Bronchial epithelial cell (primary cell): ENCODE measurements around the gene FNDC1. TPM values are rescaled to one million over a fixed set of nuclear protein-coding genes. Genes with fewer than 3 reads are reported as not detected.
"Not testable (repeated sequence)": the region's sequence is repeated elsewhere in the genome, so short reads cannot be mapped to it uniquely, and the experiment has no call there.

ENCODE experiments used
- DNase-seq: peaks from one replicate; pipeline ENCODE4 v3.0.0-alpha.2; 2010; ENCODE audit warnings: low read depth
- FAIRE-seq: peaks from 2 replicates; lab custom pipeline; 2011; peaks lifted over from hg19 to GRCh38; lab: Jason Lieb, UNC
- H3K27me3 ChIP-seq: 2 replicates; pipeline ENCODE4 v1.5.1; 2011; ENCODE audit warnings: low read length; ENCODE audit not compliant: control insufficient read depth, insufficient read depth
- H3K36me3 ChIP-seq: 2 replicates; pipeline ENCODE4 v1.5.1; 2011; ENCODE audit warnings: low read length; ENCODE audit not compliant: control insufficient read depth, insufficient read depth
- H3K4me3 ChIP-seq: 2 replicates; pipeline ENCODE4 v1.5.1; 2011; ENCODE audit warnings: mild to moderate bottlenecking, low read depth, low read length, control low read depth
- total RNA-seq: library from RNA; depleted of rRNA; stranded (reverse); fragments of >200 nt; gene quantifications from 2 replicates; pipeline ENCODE4 v1.2.1, GENCODE V29; 2014
- TF ChIP-seq, protein P1 (sequence below): IDR thresholded peaks from 2 replicates; pipeline ENCODE4 v1.5.1; 2011; ENCODE audit warnings: mild to moderate bottlenecking, moderate library complexity, low read length, control low read depth, inconsistent platforms; ENCODE audit not compliant: insufficient read depth, severe bottlenecking

FNDC1 gene
- total RNA-seq: not detected in 2 replicates

- Histone ChIP-seq H3K4me3 (no peak within 1 kb of the TSS), H3K27me3 (peaks cover 30% of the 10 kb centered on the region), H3K36me3 (no peaks in the 10 kb centered on the region)
- TF ChIP-seq, protein P1, sequence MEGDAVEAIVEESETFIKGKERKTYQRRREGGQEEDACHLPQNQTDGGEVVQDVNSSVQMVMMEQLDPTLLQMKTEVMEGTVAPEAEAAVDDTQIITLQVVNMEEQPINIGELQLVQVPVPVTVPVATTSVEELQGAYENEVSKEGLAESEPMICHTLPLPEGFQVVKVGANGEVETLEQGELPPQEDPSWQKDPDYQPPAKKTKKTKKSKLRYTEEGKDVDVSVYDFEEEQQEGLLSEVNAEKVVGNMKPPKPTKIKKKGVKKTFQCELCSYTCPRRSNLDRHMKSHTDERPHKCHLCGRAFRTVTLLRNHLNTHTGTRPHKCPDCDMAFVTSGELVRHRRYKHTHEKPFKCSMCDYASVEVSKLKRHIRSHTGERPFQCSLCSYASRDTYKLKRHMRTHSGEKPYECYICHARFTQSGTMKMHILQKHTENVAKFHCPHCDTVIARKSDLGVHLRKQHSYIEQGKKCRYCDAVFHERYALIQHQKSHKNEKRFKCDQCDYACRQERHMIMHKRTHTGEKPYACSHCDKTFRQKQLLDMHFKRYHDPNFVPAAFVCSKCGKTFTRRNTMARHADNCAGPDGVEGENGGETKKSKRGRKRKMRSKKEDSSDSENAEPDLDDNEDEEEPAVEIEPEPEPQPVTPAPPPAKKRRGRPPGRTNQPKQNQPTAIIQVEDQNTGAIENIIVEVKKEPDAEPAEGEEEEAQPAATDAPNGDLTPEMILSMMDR: peak; percentile 27
- FAIRE-seq (no peak), DNase-seq (no peak)
Measured at GRCh38 chr6:159169193-159169555, at the start of gene FNDC1. FNDC1 (plus strand) TSS chr6:159169400; CDS start chr6:159169597, 197 bp downstream.

DNA sequence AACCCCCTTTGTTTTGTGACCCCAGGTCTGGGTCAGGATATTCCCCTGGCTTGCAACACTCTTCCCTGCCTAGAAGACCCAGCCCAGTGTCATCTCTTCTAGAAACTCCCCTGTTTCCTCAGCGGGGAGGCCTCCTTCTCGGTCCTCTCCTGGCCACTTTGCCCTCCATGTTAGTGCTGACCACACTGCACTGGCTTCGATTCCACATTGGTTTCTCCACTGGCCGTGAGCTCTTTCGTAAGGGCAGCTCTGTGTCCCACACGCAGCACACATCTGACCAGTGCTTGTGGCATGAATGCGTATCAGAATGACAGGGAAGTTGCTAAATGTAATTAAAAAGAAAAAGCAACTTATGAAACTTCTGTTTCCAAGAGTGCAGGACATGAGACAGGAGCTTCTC is 49.4 kb upstream of the FNDC1 start:
- TF ChIP-seq, protein P1: no peak
- no peaks in the 10 kb centered on the region for H3K36me3 ChIP-seq
- peaks cover 2% of the 10 kb centered on the region for H3K27me3 ChIP-seq
- no peak for DNase-seq
- no peak overlapping the region for H3K4me3 ChIP-seq
- FAIRE-seq: no peak

DNA sequence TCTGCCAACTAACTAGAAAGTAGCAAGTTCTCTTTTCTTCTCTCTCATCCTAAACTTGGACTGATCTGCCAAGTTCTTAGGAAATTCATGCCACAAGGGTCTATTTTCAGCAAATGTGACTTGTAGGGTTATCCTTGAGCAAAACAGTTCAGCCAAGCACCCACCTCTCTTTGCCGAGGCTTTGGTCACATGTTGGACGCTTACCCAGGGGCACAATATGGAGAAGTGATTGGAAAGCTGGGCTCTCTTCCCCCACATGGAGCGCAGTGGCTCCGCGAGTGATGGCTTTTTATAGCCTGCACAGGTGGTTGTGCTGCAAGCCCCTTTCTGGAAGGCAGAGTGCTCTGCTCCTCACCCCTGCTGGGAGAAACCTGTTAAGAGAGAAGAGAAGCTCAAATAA is 47.7 kb upstream of the FNDC1 start:
- Histone ChIP-seq H3K27me3 (peaks cover 2% of the 10 kb centered on the region), H3K36me3 (no peaks in the 10 kb centered on the region), H3K4me3 (no peak overlapping the region)
- FAIRE-seq: no peak
- TF ChIP-seq, protein P1: no peak
- DNase-seq: no peak

DNA sequence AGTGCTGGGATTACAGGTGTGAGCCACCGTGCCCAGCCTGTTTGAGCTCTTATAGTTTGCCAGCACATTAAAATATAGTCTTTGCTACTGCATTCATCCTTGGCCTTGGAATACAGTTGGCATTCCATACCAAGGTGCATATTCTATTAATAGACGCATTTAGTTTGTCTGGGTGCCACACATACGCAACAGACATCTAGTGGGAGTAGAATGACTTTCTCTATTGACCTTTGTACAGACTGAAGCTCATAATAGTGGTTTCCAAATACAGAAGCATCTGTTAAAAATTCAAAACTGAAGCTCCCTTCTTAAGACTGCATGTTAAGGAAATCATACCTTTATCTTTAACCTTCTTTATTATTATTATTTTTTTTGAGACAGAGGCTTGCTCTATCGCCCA is 46.7 kb upstream of the FNDC1 start:
- DNase-seq (no peak), FAIRE-seq (no peak)
- no peak overlapping the region for H3K4me3 ChIP-seq
- H3K27me3 ChIP-seq: peaks cover 2% of the 10 kb centered on the region
- TF ChIP-seq, protein P1: no peak
- no peaks in the 10 kb centered on the region for H3K36me3 ChIP-seq

- FAIRE-seq, H3K4me3 ChIP-seq, H3K36me3 ChIP-seq, DNase-seq, H3K27me3 ChIP-seq: not testable (repeated sequence)
Measured at GRCh38 chr6:159123831-159124230, 45.4 kb upstream of the FNDC1 start.

- no peaks in the 10 kb centered on the region for H3K36me3 ChIP-seq
- TF ChIP-seq, protein P1: no peak
- no peak overlapping the region for H3K4me3 ChIP-seq
- FAIRE-seq (no peak), DNase-seq (no peak)
- peaks cover 2% of the 10 kb centered on the region for H3K27me3 ChIP-seq
Measured at GRCh38 chr6:159125014-159125609, 44.1 kb upstream of the FNDC1 start.
